Measurements from ENCODE around the gene KCNJ8.
"Not testable (repeated sequence)": the region's sequence is repeated elsewhere in the genome, so short reads cannot be mapped to it uniquely, and the experiment has no call there.

Gene KCNJ8

DNA sequence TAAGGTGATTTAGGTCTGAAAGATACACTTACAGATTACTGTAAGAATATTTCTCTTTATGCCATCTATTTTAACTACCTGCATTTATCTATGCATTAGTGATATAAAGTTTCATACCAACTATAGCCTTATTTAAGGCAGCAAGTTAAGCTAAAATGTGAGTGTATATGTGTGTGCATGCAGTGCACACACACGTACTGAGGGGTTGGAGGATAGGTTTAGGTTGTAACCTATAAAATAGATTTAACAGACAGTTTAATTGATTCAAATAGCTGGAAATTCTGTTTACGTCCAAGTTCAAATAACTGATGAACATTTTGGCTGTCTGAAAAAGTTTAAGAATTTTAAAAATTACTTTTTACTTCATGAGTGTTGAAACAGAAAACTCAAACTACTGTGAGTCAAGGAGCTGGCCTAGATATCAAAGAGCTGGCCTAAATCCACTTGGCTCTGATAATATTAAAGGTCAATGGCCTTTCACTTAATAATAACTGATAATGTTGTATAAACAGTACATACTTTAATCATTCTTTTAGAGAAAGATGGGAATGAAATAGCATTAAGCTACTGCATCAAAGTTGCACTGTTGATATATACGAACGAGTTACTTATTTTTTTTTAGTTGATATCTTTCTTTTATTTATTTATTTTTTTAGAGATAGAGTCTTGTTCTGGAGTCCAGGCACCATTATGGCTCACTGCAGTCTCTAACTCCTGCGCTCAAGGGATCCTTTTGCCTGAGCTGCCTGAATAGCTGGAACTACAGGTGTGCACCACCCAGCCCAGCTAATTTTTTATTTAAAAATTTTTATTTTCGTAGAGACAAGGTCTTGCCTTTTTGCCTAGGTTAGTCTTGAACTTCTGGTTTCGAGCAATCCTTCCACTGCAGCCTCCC lies 13.8 kb upstream of the KCNJ8 start:
- no peak for DNase-seq (ENCODE audit: extremely low read depth in 1 of 2, low read depth in 1 of 2)

DNA sequence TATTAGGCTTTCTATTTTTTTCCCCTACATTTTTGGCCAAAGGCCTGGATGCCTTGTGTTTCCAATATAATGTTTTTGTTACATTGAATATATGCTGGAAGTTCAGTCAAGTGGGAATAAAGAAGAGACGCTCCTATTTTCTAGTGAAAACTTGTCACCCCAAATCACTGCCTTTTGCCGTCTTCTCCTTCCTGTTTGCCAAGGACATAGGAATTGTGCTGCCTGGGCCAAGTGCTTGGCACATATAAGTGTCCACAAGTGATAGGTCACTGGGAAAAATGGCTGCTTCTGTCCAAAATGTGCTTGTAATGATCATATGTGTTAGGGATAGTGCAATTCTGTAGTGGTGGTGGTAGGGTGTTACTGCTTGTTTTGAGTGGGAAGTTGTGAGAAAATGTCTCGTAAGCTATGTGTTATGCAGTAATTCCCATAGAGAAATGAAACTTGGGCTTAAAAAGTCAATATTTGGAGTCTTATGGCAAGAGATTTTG lies 11.6 kb upstream of the KCNJ8 start:
- no peak for DNase-seq (ENCODE audit: extremely low read depth in 1 of 2, low read depth in 1 of 2)

- DNase-seq (ENCODE audit: extremely low read depth in 1 of 2, low read depth in 1 of 2) = not testable (repeated sequence)
Observed at GRCh38 chr12:21782723-21783122, 8.2 kb upstream of the KCNJ8 start.

- DNase-seq (ENCODE audit: extremely low read depth in 1 of 2, low read depth in 1 of 2) = no peak
Observed at GRCh38 chr12:21780786-21781185, 6.3 kb upstream of the KCNJ8 start.

GRCh38 chr12:21776175-21776574 lies 1.7 kb upstream of the KCNJ8 start:
- DNase-seq (ENCODE audit: extremely low read depth in 1 of 2, low read depth in 1 of 2) = no peak

- no peak for DNase-seq (ENCODE audit: extremely low read depth in 1 of 2, low read depth in 1 of 2)
Observed at GRCh38 chr12:21775133-21775820, 771 bp upstream of the KCNJ8 start.

GRCh38 chr12:21773806-21774205 lies 700 bp downstream of the KCNJ8 start:
- DNase-seq (ENCODE audit: extremely low read depth in 1 of 2, low read depth in 1 of 2) = no peak

DNA sequence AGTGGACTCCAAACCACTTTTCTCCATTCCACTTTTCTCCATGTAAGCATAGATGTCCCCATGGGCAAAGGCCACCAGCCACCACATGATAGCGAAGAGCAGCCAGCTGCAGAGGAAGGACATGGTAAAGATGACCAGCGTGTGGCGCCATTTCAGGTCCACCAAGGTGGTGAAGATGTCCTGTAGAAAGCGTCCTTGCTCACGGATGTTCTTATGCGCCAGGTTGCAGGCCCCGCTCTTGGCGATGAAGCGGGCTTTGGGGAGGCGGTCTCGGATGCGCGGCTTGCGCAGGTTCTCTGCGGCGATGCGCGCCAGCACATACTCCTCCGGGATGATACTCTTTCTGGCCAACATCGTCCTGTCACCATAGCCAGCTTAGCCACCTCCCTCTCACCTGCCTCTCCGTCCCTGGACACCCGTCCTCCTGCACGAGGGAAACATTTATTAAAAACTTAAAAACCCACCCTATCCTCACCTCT lies 1.2 kb downstream of the KCNJ8 start:
- DNase-seq (ENCODE audit: extremely low read depth in 1 of 2, low read depth in 1 of 2) = no peak

- DNase-seq (ENCODE audit: extremely low read depth in 1 of 2, low read depth in 1 of 2) = no peak
Observed at GRCh38 chr12:21771311-21771710, 3.2 kb downstream of the KCNJ8 start.

GRCh38 chr12:21769307-21769706 lies 5.2 kb downstream of the KCNJ8 start:
- DNase-seq (ENCODE audit: extremely low read depth in 1 of 2, low read depth in 1 of 2) = no peak

DNA sequence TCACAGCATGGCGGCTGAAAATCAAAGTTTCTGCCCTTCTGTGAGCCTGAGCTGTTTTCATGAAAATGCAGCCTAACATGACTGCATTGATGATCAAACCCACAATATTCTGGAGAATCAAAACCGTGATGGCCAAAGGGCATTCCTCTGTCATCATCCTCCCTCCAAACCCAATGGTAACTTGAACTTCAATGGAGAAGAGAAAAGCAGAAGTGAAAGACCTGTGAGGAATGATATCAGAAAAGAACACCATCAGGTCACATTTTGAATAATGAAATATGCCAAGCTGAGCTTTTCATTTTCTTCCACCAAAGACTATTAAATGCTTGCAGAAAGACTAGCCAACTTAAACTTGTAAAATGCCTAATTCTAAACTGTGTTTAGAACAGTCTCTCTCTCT lies 8.1 kb downstream of the KCNJ8 start:
- DNase-seq (ENCODE audit: extremely low read depth in 1 of 2, low read depth in 1 of 2) = no peak

GRCh38 chr12:21764950-21765349 lies 9.6 kb downstream of the KCNJ8 start:
- no peak for DNase-seq (ENCODE audit: extremely low read depth in 1 of 2, low read depth in 1 of 2)

GRCh38 chr12:21764065-21764464 lies 10.4 kb downstream of the KCNJ8 start:
- DNase-seq (ENCODE audit: extremely low read depth in 1 of 2, low read depth in 1 of 2) = no peak

DNA sequence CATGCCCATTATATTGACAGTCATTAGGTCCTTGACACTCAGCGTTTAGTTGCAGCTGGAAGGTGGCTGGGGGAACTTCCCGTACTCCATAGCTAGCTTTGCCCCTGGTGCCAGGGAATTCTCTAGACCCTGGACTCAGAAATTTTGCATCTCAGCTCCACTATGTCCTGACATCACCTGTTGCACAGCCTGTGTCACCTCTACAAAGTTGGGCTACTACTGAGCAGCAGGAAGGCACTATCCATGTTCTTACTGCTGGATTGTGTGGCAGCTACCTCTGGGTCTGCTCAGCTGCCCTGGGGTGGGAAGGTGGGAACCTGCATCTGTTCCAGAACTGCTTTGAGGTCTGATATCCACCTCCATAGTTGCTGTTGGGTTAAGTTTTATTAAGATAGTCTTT lies 11.0 kb downstream of the KCNJ8 start:
- no peak for DNase-seq (ENCODE audit: extremely low read depth in 1 of 2, low read depth in 1 of 2)

- DNase-seq (ENCODE audit: extremely low read depth in 1 of 2, low read depth in 1 of 2) = no peak
Observed at GRCh38 chr12:21759737-21760136, 14.8 kb downstream of the KCNJ8 start.

DNA sequence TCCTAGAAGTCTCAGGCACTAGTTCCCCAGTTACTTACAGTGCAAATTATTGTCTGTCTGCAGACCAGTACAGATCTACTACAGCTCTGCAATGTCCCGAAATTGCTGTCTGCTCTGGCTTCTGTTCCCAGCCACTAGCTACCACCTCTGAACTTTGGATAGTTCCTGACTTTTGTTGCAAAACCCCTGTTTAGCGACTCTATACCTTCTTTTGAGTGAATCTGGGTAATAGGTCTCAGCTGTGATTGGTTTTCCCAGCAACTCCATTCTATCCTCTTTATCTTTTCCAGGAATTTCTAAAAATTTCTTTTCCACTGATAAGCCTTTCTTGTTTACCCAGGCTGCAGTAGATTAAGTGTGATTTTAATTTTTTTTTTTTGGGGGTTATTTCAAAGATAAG lies 16.8 kb downstream of the KCNJ8 start:
- DNase-seq (ENCODE audit: extremely low read depth in 1 of 2, low read depth in 1 of 2) = no peak

DNA sequence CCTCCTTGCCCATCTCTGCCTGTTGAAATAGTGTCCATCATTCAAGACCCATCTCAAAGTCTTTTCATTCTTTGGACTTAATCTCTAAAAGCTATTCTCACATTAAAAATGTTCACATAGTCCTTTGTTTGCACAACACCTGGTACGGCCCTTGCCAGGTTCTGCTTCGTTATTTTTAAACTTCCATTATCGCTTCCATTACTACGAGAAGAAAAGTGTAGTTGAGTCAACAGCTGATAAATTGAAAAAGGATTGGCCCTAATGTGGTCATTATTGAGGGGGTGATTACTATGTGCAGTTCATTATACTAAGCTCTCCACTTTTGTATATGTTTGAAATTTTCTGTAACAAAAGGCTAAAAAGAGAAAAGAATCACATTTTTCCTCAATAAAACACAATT lies 17.8 kb downstream of the KCNJ8 start:
- no peak for DNase-seq (ENCODE audit: extremely low read depth in 1 of 2, low read depth in 1 of 2)

DNA sequence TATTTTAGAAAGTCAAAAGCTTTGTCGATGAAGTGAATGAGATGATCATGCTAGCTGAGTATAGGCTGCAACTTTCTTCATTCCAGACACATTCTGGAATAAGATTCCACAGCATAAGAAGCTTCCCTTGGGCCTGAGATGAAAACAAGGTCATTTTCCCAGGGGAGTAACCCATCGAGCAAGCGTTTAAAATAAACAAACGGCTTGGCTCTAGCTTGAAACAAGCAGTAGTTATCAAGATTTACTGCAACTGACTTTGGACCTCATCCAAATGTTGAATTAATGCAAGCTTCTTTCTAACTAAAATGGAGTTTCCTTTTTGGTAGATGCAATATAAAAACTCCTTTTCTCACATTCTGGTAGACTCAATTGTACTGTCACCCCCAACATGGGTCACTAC lies 23.0 kb downstream of the KCNJ8 start:
- DNase-seq (ENCODE audit: extremely low read depth in 1 of 2, low read depth in 1 of 2) = no peak

- no peak for DNase-seq (ENCODE audit: extremely low read depth in 1 of 2, low read depth in 1 of 2)
Observed at GRCh38 chr12:21745258-21745657, 29.2 kb downstream of the KCNJ8 start.

- no peak for DNase-seq (ENCODE audit: extremely low read depth in 1 of 2, low read depth in 1 of 2)
Observed at GRCh38 chr12:21731144-21731543, 43.4 kb downstream of the KCNJ8 start.

DNA sequence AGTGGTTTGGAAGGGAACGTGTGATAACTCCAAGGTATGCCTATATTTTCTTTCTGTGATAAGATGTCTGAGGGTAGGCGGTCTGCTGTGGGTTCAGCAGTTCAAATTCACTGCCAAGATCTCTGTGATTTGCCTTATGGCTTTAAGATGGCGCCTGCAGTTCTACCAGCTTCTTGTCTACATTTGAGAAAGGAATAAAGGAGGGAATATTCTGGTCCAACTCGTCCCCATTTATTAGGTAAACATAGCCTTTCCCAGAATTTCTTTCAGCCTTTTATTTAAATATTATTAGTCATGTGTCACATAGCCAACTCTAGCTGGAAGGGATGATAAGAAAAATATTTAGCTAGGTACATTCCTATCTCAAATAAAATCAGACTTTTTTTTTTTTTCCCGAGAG lies 48.8 kb downstream of the KCNJ8 start:
- no peak for DNase-seq (ENCODE audit: extremely low read depth in 1 of 2, low read depth in 1 of 2)
